GM23338 (cell line): ENCODE results near the gene UNC45A. TPM values are rescaled to one million over a fixed set of nuclear protein-coding genes. Genes with fewer than 3 reads are reported as not detected.

Source experiments
- ATAC-seq: fragments of 200-7000 bp; cut with Tn5 transposase; 3 replicates; pipeline ENCODE4 v1.9.1; 2020
- DNase-seq: peaks from one replicate; pipeline ENCODE4 v3.0.0-alpha.2; 2015; ENCODE audit warnings: low spot score
- H2AFZ ChIP-seq: fragments of 200-600 bp; sonication (generic); 2 replicates; pipeline ENCODE4 v1.8.0; 2016; ENCODE audit warnings: antibody characterized with exemption, mild to moderate bottlenecking, moderate library complexity
- H3F3A ChIP-seq: fragments of 200-600 bp; sonication (generic); replicated peaks from 2 replicates; pipeline ENCODE4 v1.8.0; 2017; ENCODE audit warnings: antibody characterized with exemption, mixed run types, low read depth
- H3K27ac ChIP-seq: fragments of 200-600 bp; sonication (generic); 2 replicates; pipeline ENCODE4 v1.6.1; 2016; ENCODE audit warnings: low read depth
- H3K27me3 ChIP-seq: fragments of 200-600 bp; sonication (generic); 2 replicates; pipeline ENCODE4 v1.8.0; 2016; ENCODE audit warnings: mild to moderate bottlenecking, mixed run types, moderate library complexity; ENCODE audit not compliant: insufficient read depth
- H3K36me3 ChIP-seq: fragments of 200-600 bp; sonication (generic); 2 replicates; pipeline ENCODE4 v1.8.0; 2016; ENCODE audit warnings: mild to moderate bottlenecking; ENCODE audit not compliant: insufficient read depth
- H3K4me1 ChIP-seq: fragments of 200-600 bp; sonication (generic); 2 replicates; pipeline ENCODE4 v1.8.0; 2016; ENCODE audit warnings: mild to moderate bottlenecking, moderate library complexity; ENCODE audit not compliant: insufficient read depth
- H3K4me2 ChIP-seq: fragments of 200-600 bp; sonication (generic); 2 replicates; pipeline ENCODE4 v1.7.1; 2017; ENCODE audit warnings: mixed run types
- H3K4me3 ChIP-seq: fragments of 200-600 bp; sonication (generic); 2 replicates; pipeline ENCODE4 v1.6.1; 2016; ENCODE audit warnings: mixed run types
- H3K79me2 ChIP-seq: fragments of 200-600 bp; sonication (generic); replicated peaks from 2 replicates; pipeline ENCODE4 v1.8.0; 2017; ENCODE audit warnings: mild to moderate bottlenecking; ENCODE audit not compliant: insufficient read depth
- H3K9me2 ChIP-seq: fragments of 200-600 bp; sonication (generic); 2 replicates; pipeline ENCODE4 v1.8.0; 2017; ENCODE audit not compliant: insufficient read depth
- H4K20me1 ChIP-seq: fragments of 200-600 bp; sonication (generic); replicated peaks from 2 replicates; pipeline ENCODE4 v1.8.0; 2017; ENCODE audit warnings: mild to moderate bottlenecking; ENCODE audit not compliant: insufficient read depth
- H3K27ac Mint-ChIP-seq: 2 replicates; pipeline ENCODE4 v1.8.0; 2020; ENCODE audit warnings: inconsistent platforms, mild to moderate bottlenecking, moderate library complexity, mixed read lengths
- H3K27me3 Mint-ChIP-seq: 3 replicates; pipeline ENCODE4 v1.8.0; 2022; ENCODE audit warnings: low read depth, mild to moderate bottlenecking, moderate library complexity, mixed read lengths, inconsistent platforms; ENCODE audit not compliant: insufficient read depth, poor library complexity
- H3K36me3 Mint-ChIP-seq: 3 replicates; pipeline ENCODE4 v1.8.0; 2021; ENCODE audit warnings: low read depth, mild to moderate bottlenecking, inconsistent platforms, moderate library complexity, mixed read lengths
- H3K4me1 Mint-ChIP-seq: 3 replicates; pipeline ENCODE4 v1.8.0; 2020; ENCODE audit warnings: mild to moderate bottlenecking, inconsistent platforms, mixed read lengths
- H3K4me3 Mint-ChIP-seq: 3 replicates; pipeline ENCODE4 v1.8.0; 2021; ENCODE audit warnings: moderate library complexity, mild to moderate bottlenecking, inconsistent platforms, mixed read lengths
- H3K9me3 Mint-ChIP-seq: 3 replicates; pipeline ENCODE4 v1.8.0; 2020; ENCODE audit warnings: moderate library complexity, mild to moderate bottlenecking, inconsistent platforms, mixed read lengths
- ETS1 ChIP-seq: IDR thresholded peaks from 2 replicates; pipeline ENCODE4 v1.6.1; 2016; ENCODE audit warnings: antibody characterized with exemption
- EZH2phosphoT487 ChIP-seq: fragments of 200-600 bp; sonication (generic); IDR thresholded peaks from one replicate; pipeline ENCODE4 v1.8.1; 2018; ENCODE audit warnings: antibody characterized with exemption; ENCODE audit not compliant: unreplicated experiment
- POLR2AphosphoS5 ChIP-seq: IDR thresholded peaks from 2 replicates; pipeline ENCODE4 v1.6.1; 2016; ENCODE audit warnings: antibody characterized with exemption, low read depth
- STAT1 ChIP-seq: IDR thresholded peaks from one replicate; pipeline ENCODE4 v1.6.1; 2016; ENCODE audit warnings: antibody characterized with exemption; ENCODE audit not compliant: unreplicated experiment
- polyA plus RNA-seq: library from polyadenylated mRNA; unstranded; fragments of >200 nt; fragmentation: Nextera tagmentation; extraction: Ambion mirVana; gene quantifications from 2 replicates; pipeline ENCODE4 v1.2.1, GENCODE V29; 2016
- total RNA-seq: library from RNA; depleted of rRNA; stranded (reverse); fragments of >200 nt; shearing (Covaris generic); gene quantifications from 2 replicates; pipeline ENCODE4 v1.2.3, GENCODE V29; 2014
- TF ChIP-seq, protein P1 (sequence below): IDR thresholded peaks from one replicate; pipeline ENCODE4 v1.6.1; 2018; ENCODE audit warnings: antibody characterized with exemption; ENCODE audit not compliant: unreplicated experiment

Gene UNC45A
- total and polyA plus RNA-seq, 2 experiments from 2014 or later = 40.2 to 86.8 TPM

DNA sequence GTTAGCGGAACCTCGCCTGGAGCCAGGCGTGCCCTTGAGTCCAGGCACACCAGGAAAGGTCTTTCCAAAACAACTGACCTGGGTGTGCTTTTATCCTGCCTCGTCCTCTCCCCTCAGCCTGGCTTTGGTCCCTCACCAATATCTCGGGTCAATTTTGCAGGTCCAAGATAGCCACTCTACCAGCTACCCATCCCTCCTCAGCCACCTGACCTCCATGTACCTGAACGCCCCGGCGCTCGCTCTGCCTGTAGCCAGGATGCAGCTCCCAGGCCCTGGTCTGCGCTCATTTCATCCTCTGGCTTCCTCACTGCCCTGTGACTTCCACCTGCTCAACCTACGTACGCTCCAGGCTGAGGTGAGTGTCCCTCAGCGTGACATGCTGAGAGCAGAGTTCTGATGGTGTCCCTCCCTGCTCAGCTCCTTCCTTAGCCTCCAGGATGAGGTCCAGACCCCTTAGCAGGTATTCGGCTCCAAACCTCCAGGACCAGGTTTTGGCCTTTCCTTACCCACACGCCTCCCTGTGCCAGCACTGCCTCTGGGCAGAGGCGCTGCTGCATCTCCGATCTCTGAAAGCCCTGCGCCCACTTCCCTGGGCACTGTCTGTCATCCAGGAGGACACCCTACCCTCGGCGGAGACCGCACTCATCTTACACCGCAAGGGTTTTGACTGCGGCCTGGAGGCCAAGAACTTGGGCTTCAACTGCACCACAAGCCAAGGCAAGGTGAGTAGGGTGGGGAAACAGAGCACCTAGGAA, 16.9 kb upstream of the UNC45A start:
- no peak for ATAC-seq

DNA sequence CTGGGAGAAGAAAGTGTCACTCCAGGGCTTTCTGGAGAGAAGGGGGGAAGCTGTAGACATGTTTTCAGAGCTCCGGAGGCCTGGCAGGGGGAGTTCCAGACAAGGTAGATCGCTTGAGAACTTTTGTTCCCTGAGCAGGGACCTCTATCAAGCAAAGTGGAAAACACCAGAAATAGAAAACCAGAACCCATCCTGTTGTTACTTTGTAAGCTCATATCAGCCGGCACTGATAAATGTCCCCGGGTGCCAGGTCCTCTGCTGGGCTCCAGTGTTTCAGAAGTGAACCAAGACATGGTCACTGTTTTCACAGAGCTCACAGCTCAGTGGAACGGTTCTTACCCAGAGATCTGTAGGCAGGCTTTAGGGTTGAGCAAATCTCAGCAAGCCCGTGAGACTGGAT, 16.2 kb upstream of the UNC45A start:
- 0 out of 2 replicates have a peak, but pooled peaks cover 6% of the 10 kb centered on the region for H3K4me1 ChIP-seq
- H3K27ac ChIP-seq = no peak overlapping the region
- H3K27me3 ChIP-seq = no peaks in the 10 kb centered on the region
- DNase-seq = no peak
- TF ChIP-seq, protein P1, sequence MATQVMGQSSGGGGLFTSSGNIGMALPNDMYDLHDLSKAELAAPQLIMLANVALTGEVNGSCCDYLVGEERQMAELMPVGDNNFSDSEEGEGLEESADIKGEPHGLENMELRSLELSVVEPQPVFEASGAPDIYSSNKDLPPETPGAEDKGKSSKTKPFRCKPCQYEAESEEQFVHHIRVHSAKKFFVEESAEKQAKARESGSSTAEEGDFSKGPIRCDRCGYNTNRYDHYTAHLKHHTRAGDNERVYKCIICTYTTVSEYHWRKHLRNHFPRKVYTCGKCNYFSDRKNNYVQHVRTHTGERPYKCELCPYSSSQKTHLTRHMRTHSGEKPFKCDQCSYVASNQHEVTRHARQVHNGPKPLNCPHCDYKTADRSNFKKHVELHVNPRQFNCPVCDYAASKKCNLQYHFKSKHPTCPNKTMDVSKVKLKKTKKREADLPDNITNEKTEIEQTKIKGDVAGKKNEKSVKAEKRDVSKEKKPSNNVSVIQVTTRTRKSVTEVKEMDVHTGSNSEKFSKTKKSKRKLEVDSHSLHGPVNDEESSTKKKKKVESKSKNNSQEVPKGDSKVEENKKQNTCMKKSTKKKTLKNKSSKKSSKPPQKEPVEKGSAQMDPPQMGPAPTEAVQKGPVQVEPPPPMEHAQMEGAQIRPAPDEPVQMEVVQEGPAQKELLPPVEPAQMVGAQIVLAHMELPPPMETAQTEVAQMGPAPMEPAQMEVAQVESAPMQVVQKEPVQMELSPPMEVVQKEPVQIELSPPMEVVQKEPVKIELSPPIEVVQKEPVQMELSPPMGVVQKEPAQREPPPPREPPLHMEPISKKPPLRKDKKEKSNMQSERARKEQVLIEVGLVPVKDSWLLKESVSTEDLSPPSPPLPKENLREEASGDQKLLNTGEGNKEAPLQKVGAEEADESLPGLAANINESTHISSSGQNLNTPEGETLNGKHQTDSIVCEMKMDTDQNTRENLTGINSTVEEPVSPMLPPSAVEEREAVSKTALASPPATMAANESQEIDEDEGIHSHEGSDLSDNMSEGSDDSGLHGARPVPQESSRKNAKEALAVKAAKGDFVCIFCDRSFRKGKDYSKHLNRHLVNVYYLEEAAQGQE = no peak
- TF ChIP-seq POLR2AphosphoS5 (no peak), STAT1 (no peak)
- Mint-ChIP-seq H3K36me3 (peaks cover 10% of the 10 kb centered on the region; the same call in 2 of the 3 replicates), H3K27me3 (peaks cover 10% of the 10 kb centered on the region), H3K9me3 (no peaks in the 10 kb centered on the region), H3K4me1 (peaks cover 11% of the 10 kb centered on the region), H3K4me3 (no peak overlapping the region), H3K27ac (no peak overlapping the region)
- H2AFZ ChIP-seq = no peak overlapping the region
- H4K20me1 ChIP-seq = no peaks in the 10 kb centered on the region
- no peak overlapping the region for H3K4me3 ChIP-seq
- no peak for ATAC-seq
- no peaks in the 10 kb centered on the region for H3K36me3 ChIP-seq
- H3F3A ChIP-seq = no peaks in the 10 kb centered on the region
- H3K4me2 ChIP-seq = no peak overlapping the region
- H3K79me2 ChIP-seq = no peaks in the 10 kb centered on the region
- H3K9me2 ChIP-seq = no peaks in the 10 kb centered on the region

More for the DNA sequence above, 16.9 kb upstream of the UNC45A start:
- Histone ChIP-seq H3K4me3 (no peak overlapping the region), H3K27ac (no peak overlapping the region), H3K9me2 (no peaks in the 10 kb centered on the region), H3K36me3 (no peaks in the 10 kb centered on the region), H3K4me2 (no peak overlapping the region), H3K4me1 (0 out of 2 replicates have a peak, but pooled peaks cover 6% of the 10 kb centered on the region), H2AFZ (no peak overlapping the region), H3F3A (no peaks in the 10 kb centered on the region), H3K79me2 (no peaks in the 10 kb centered on the region), H4K20me1 (no peaks in the 10 kb centered on the region), H3K27me3 (no peaks in the 10 kb centered on the region)
- Mint-ChIP-seq H3K4me1 (peaks cover 11% of the 10 kb centered on the region), H3K36me3 (peaks cover 10% of the 10 kb centered on the region), H3K27me3 (peaks cover 10% of the 10 kb centered on the region), H3K4me3 (no peak overlapping the region), H3K27ac (no peak overlapping the region; the same call in 1 of the 2 replicates), H3K9me3 (no peaks in the 10 kb centered on the region)
- TF ChIP-seq POLR2AphosphoS5 (no peak), EZH2phosphoT487 (no peak), ETS1 (no peak)
- no peak for DNase-seq
